Osteoblast (primary cell): ENCODE data around the gene SLC25A39. TPM values are rescaled to one million over a fixed set of nuclear protein-coding genes. Genes with fewer than 3 reads are reported as not detected.
A peak's percentile ranks its signal among the peaks of the same experiment; 100 is the strongest.

Experiments used
- DNase-seq: peaks from one replicate; pipeline ENCODE4 v3.0.0; 2011; ENCODE audit warnings: low spot score, mixed read lengths; ENCODE audit not compliant: insufficient read length; ENCODE audit errors: missing footprints
- H2AFZ ChIP-seq: 2 replicates; pipeline ENCODE4 v1.6.0; 2011; ENCODE audit warnings: mild to moderate bottlenecking, low read length
- H3K27ac ChIP-seq: 2 replicates; pipeline ENCODE4 v1.5.1; 2011; ENCODE audit warnings: mild to moderate bottlenecking, low read depth, low read length, moderate library complexity
- H3K27me3 ChIP-seq: 2 replicates; pipeline ENCODE4 v1.6.0; 2012; ENCODE audit warnings: mild to moderate bottlenecking, control low read depth, inconsistent platforms, low read length, moderate library complexity; ENCODE audit not compliant: insufficient read depth
- H3K36me3 ChIP-seq: 2 replicates; pipeline ENCODE4 v1.5.1; 2011; ENCODE audit warnings: mild to moderate bottlenecking, low read length, control low read depth, moderate library complexity; ENCODE audit not compliant: insufficient read depth
- H3K4me1 ChIP-seq: 2 replicates; pipeline ENCODE4 v1.5.1; 2011; ENCODE audit warnings: mild to moderate bottlenecking, low read length, control low read depth, moderate library complexity; ENCODE audit not compliant: insufficient read depth
- H3K4me2 ChIP-seq: 2 replicates; pipeline ENCODE4 v1.6.0; 2011; ENCODE audit warnings: mild to moderate bottlenecking, low read length; ENCODE audit not compliant: insufficient read depth
- H3K4me3 ChIP-seq: fragments of 200-600 bp; sonication (generic); 3 replicates; pipeline ENCODE4 v1.5.1; 2012; ENCODE audit warnings: mild to moderate bottlenecking, low read length, inconsistent platforms; ENCODE audit not compliant: insufficient read depth
- H3K79me2 ChIP-seq: 2 replicates; pipeline ENCODE4 v1.6.0; 2012; ENCODE audit warnings: mild to moderate bottlenecking, low read length, control low read depth, inconsistent platforms; ENCODE audit not compliant: insufficient read depth
- H3K9me3 ChIP-seq: 2 replicates; pipeline ENCODE4 v1.5.1; 2011; ENCODE audit warnings: low read depth, low read length, control low read depth
- H4K20me1 ChIP-seq: 2 replicates; pipeline ENCODE4 v1.6.0; 2012; ENCODE audit warnings: mild to moderate bottlenecking, low read length, control low read depth; ENCODE audit not compliant: insufficient read depth
- total RNA-seq: library from RNA; depleted of rRNA; stranded (reverse); fragments of >200 nt; gene quantifications from 2 replicates; pipeline ENCODE4 v1.2.3, GENCODE V29; 2012
- TF ChIP-seq, protein P1 (sequence below): IDR thresholded peaks from 2 replicates; pipeline ENCODE4 v1.5.1; 2011; ENCODE audit warnings: mild to moderate bottlenecking, low read depth, low read length, moderate library complexity; ENCODE audit errors: extremely low read depth

SLC25A39 gene
- total RNA-seq, 1 donor, result 60.1 TPM

DNA sequence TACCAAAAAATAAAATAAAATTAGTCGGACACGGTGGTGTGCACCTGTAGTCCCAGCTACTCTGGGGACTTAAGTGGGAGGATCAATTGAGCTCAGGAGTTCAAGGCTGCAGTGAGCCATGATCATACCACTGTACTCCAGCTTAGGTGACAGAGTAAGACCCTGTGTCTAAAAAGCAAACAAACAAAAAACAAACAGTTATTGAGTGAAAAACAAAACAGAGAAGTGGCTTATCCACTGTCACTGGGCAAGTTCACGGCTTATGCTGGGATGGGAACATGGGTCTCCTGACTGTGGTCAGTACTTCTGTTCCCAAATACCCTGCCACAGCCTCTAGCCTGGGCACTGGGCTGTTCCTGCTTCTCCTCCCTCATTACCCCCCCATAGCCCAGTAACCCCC, 10.9 kb upstream of the SLC25A39 start:
- Histone ChIP-seq H3K36me3 (no peaks in the 10 kb centered on the region), H3K4me1 (no peaks in the 10 kb centered on the region), H4K20me1 (no peaks in the 10 kb centered on the region), H2AFZ (no peak overlapping the region), H3K4me2 (no peak overlapping the region), H3K9me3 (no peaks in the 10 kb centered on the region), H3K27me3 (peaks cover 6% of the 10 kb centered on the region), H3K4me3 (no peak overlapping the region), H3K27ac (no peak overlapping the region), H3K79me2 (no peaks in the 10 kb centered on the region)
- TF ChIP-seq, protein P1, sequence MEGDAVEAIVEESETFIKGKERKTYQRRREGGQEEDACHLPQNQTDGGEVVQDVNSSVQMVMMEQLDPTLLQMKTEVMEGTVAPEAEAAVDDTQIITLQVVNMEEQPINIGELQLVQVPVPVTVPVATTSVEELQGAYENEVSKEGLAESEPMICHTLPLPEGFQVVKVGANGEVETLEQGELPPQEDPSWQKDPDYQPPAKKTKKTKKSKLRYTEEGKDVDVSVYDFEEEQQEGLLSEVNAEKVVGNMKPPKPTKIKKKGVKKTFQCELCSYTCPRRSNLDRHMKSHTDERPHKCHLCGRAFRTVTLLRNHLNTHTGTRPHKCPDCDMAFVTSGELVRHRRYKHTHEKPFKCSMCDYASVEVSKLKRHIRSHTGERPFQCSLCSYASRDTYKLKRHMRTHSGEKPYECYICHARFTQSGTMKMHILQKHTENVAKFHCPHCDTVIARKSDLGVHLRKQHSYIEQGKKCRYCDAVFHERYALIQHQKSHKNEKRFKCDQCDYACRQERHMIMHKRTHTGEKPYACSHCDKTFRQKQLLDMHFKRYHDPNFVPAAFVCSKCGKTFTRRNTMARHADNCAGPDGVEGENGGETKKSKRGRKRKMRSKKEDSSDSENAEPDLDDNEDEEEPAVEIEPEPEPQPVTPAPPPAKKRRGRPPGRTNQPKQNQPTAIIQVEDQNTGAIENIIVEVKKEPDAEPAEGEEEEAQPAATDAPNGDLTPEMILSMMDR, result no peak
- DNase-seq, result no peak

DNA sequence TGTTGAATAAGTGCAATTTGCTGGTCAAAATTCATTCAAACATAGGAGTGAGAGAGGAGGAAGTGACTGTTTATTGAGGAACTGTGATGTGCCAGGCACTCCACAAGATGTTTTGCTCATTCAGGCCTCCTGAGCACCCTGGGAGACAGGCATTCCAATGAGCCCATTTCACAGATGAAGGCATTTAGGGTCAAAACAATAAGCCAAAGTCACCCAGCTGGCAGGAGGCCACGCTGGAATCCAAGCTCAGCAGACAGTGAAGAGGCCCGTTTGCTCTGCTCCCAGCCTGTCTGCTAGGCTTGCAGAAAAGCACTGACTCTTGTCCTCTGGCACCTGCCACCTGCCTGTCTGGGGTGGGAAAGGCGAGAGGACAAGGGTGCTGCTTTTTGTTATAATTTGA, 10.1 kb upstream of the SLC25A39 start:
- no peaks in the 10 kb centered on the region for H3K9me3 ChIP-seq
- H3K27me3 ChIP-seq, result peaks cover 6% of the 10 kb centered on the region
- H3K4me2 ChIP-seq, result no peak overlapping the region
- no peaks in the 10 kb centered on the region for H3K4me1 ChIP-seq
- H3K36me3 ChIP-seq, result no peaks in the 10 kb centered on the region
- TF ChIP-seq, protein P1, result no peak
- no peaks in the 10 kb centered on the region for H3K79me2 ChIP-seq
- H2AFZ ChIP-seq, result no peak overlapping the region
- H3K4me3 ChIP-seq, result no peak overlapping the region
- DNase-seq, result no peak
- H4K20me1 ChIP-seq, result no peaks in the 10 kb centered on the region
- no peak overlapping the region for H3K27ac ChIP-seq

DNA sequence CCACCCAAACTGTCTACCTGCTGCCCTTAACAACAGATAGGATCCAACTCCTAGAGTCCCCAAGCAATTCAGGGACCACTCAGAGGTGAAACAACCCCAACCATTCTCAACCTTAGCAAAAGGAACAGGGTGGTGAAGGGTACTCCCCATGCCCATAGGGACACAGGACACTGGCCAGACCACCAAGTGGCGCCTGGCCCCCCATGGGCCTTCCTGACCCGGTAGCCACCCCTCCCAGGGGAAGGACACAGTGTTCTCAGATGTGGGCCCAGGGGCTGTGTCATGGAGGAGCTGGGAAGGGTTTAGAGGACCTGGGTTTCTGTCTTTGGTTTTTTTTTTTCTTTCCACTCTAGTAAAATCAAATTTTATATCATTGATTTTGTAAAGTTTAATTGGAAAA, 9.7 kb upstream of the SLC25A39 start:
- Histone ChIP-seq H3K4me2 (no peak overlapping the region), H4K20me1 (no peaks in the 10 kb centered on the region), H3K4me1 (no peaks in the 10 kb centered on the region), H2AFZ (no peak overlapping the region), H3K4me3 (no peak overlapping the region), H3K9me3 (no peaks in the 10 kb centered on the region), H3K36me3 (no peaks in the 10 kb centered on the region), H3K79me2 (no peaks in the 10 kb centered on the region), H3K27me3 (peaks cover 6% of the 10 kb centered on the region), H3K27ac (no peak overlapping the region)
- peak; percentile 38 for DNase-seq
- TF ChIP-seq, protein P1, result no peak

DNA sequence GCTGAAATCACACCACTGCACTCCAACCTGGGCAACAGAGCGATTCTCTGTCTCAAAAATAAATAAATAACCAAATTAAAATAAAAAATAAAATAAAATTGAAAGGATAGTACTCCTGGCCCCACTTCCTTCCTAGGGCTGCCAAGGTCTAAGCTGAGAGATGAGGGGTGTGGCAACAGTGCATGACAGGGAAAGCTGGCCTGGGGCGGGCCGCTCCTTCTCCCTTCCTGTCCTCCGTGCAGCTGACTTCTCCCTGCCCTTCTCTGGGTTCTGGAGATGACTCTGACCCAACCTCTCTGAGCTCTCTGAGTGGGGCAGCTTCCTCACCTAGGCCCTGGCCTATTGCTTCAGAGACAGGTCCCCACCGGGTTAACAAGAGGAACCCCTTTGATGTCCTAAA, 8.7 kb upstream of the SLC25A39 start:
- H3K4me3 ChIP-seq, result no peak overlapping the region
- TF ChIP-seq, protein P1, result no peak
- no peaks in the 10 kb centered on the region for H4K20me1 ChIP-seq
- no peak overlapping the region for H3K4me2 ChIP-seq
- H3K36me3 ChIP-seq, result no peaks in the 10 kb centered on the region
- H3K27me3 ChIP-seq, result peaks cover 6% of the 10 kb centered on the region
- DNase-seq, result peak; percentile 35
- no peak overlapping the region for H3K27ac ChIP-seq
- no peaks in the 10 kb centered on the region for H3K9me3 ChIP-seq
- H3K4me1 ChIP-seq, result peaks cover 6% of the 10 kb centered on the region
- no peak overlapping the region for H2AFZ ChIP-seq
- no peaks in the 10 kb centered on the region for H3K79me2 ChIP-seq
